ENCODE data around the gene RUSC2. TPM values are rescaled to one million over a fixed set of nuclear protein-coding genes. Genes with fewer than 3 reads are reported as not detected.
A peak's percentile ranks its signal among the peaks of the same experiment; 100 is the strongest.
"Not testable (repeated sequence)": the region's sequence is repeated elsewhere in the genome, so short reads cannot be mapped to it uniquely, and the experiment has no call there.

The RUSC2 gene
- total and polyA plus RNA-seq, 7 donors = 34.4 to 101 (median 53.9) TPM

GRCh38 chr9:35495984-35496383, 6.1 kb downstream of the RUSC2 start:
- TF ChIP-seq, protein P1, sequence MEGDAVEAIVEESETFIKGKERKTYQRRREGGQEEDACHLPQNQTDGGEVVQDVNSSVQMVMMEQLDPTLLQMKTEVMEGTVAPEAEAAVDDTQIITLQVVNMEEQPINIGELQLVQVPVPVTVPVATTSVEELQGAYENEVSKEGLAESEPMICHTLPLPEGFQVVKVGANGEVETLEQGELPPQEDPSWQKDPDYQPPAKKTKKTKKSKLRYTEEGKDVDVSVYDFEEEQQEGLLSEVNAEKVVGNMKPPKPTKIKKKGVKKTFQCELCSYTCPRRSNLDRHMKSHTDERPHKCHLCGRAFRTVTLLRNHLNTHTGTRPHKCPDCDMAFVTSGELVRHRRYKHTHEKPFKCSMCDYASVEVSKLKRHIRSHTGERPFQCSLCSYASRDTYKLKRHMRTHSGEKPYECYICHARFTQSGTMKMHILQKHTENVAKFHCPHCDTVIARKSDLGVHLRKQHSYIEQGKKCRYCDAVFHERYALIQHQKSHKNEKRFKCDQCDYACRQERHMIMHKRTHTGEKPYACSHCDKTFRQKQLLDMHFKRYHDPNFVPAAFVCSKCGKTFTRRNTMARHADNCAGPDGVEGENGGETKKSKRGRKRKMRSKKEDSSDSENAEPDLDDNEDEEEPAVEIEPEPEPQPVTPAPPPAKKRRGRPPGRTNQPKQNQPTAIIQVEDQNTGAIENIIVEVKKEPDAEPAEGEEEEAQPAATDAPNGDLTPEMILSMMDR (IDR thresholded peaks at IDR 0.05) = no peak
- Histone ChIP-seq H3K4me3 (no peak overlapping the region), H3K36me3 (ENCODE audit: insufficient read depth in 1 of 2, low read depth in 1 of 2) (peaks cover 0 to 4% of the 10 kb centered on the region in 2 donors), H3K27ac (peak overlapping the region; percentile 69), H3K4me1 (peaks cover 54% of the 10 kb centered on the region), H3K27me3 (ENCODE audit: insufficient read depth in 3 of 3, low read length in 2 of 3) (no peaks in the 10 kb centered on the region), H3K9me3 (no peaks in the 10 kb centered on the region)
- WGBS, 3 donors = 65 to 74% (median 69%) methylated on average over 10 of the region's 10 CpGs
- DNase-seq (no peak), ATAC-seq (no peak)
- intact Hi-C loops (cut with DNase I) = no loop called here

GRCh38 chr9:35498245-35498644, 8.3 kb downstream of the RUSC2 start:
- H3K36me3 ChIP-seq (ENCODE audit: insufficient read depth in 1 of 2, low read depth in 1 of 2); DNase-seq; intact Hi-C loops (cut with DNase I); H3K9me3 ChIP-seq; H3K27me3 ChIP-seq (ENCODE audit: insufficient read depth in 3 of 3, low read length in 2 of 3); H3K4me3 ChIP-seq: not testable (repeated sequence)
- ATAC-seq = peak; percentile 50 to 82 (median 75)
- Histone ChIP-seq H3K4me1 (peaks cover 49% of the 10 kb centered on the region), H3K27ac (peak overlapping the region; percentile 69)
- 53 to 87% (median 54%) methylated on average over 10 of the region's 10 CpGs for WGBS, 3 donors

DNA sequence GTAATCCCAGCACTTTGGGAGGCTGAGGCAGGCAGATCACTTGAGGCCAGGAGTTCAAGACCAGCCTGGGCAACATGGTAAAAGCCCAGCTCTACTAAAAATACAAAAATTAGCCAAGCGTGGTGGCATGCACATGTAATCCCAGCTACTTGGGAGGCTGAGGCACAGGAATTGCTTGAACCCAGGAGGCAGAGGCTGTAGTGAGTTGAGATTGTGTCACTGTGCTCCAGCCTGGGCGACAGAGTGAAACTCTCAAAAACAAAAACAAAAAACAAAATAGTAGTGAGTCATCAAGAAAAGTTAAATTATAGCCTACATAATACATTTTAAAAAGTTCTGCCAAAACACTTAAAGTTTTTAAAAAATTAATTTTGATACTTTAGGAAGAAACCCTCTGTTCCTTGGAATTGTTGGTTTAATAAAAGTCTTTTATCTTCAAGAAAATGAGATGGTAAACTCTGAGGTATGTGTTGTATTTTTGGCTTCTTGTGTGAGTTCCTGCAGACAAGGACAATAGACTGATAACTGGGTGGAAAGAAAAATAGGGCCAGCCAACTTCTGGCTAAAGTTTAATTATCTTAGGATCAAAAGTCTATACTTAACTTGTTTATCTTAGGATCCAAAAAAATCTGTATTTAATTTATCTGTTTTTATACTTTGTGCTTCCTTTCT, 9.3 kb downstream of the RUSC2 start:
- no peaks in the 10 kb centered on the region for H3K27me3 ChIP-seq (ENCODE audit: insufficient read depth in 3 of 3, low read length in 2 of 3)
- H3K9me3 ChIP-seq = no peaks in the 10 kb centered on the region
- H3K27ac ChIP-seq = peak overlapping the region; percentile 69
- ATAC-seq (no peak), DNase-seq (no peak)
- no peak overlapping the region for H3K4me3 ChIP-seq
- WGBS, 3 donors = 81 to 87% (median 82%) methylated on average over 2 of the region's 2 CpGs
- peaks cover 0 to 4% of the 10 kb centered on the region in 2 donors for H3K36me3 ChIP-seq (ENCODE audit: insufficient read depth in 1 of 2, low read depth in 1 of 2)
- TF ChIP-seq, protein P1 (IDR thresholded peaks at IDR 0.05) = no peak
- intact Hi-C loops (cut with DNase I) = no loop called here
- peaks cover 49% of the 10 kb centered on the region for H3K4me1 ChIP-seq

DNA sequence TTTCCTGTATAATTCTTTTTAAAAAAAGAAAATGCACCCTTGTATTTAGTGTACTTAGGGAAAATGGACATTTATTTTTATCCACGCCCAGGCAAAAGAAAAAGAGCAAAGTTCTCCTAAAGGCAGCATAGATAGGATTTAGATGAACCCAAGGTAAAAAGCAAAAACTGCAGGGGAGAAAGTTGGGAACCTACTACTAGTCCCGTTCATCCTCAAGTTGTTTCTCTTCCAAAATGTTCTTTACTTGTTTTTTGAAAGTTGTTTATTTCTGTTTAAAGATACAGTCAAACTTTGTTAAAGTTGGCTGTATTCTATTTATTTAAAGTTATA, 9.8 kb downstream of the RUSC2 start:
- DNase-seq (no peak), ATAC-seq (no peak)
- intact Hi-C loops (cut with DNase I) = no loop called here
- TF ChIP-seq, protein P1 (IDR thresholded peaks at IDR 0.05) = no peak
- H3K27ac ChIP-seq = peak overlapping the region; percentile 69
- WGBS, 3 donors = 59 to 82% (median 72%) methylated on average over 2 of the region's 2 CpGs
- no peak overlapping the region for H3K4me3 ChIP-seq
- H3K9me3 ChIP-seq = no peaks in the 10 kb centered on the region
- H3K27me3 ChIP-seq (ENCODE audit: insufficient read depth in 3 of 3, low read length in 2 of 3) = no peaks in the 10 kb centered on the region
- peaks cover 0 to 4% of the 10 kb centered on the region in 2 donors for H3K36me3 ChIP-seq (ENCODE audit: insufficient read depth in 1 of 2, low read depth in 1 of 2)
- H3K4me1 ChIP-seq = peaks cover 52% of the 10 kb centered on the region

DNA sequence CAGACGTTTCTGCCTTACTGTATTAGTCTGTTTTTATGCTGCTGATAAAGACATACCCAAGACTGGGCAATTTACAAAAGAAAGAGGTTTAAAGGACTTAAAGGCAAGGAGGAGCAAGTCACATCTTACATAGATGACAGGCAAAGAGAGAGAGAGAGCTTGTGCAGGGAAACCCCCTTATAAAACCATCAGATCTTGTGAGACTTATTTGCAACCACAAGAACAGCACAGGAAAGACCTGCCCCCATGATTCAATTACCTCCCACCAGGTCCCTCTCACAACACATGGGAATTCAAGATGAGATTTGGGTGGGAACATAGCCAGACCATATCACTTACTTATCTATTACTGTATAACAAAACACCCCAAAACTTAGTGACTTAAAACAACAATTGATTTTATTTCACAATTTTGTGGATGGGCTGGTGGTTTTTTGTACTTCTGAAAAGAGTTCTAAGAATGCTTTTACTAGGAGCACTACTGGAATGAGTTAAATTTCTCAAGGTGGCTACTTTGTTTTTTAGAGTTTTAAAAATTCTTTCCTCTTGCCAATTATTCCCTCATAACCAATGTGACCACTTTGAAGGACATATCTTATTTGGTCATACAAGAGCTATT, 10.3 kb downstream of the RUSC2 start:
- Histone ChIP-seq H3K27me3 (ENCODE audit: insufficient read depth in 3 of 3, low read length in 2 of 3) (no peaks in the 10 kb centered on the region), H3K9me3 (no peaks in the 10 kb centered on the region), H3K4me1 (peaks cover 57% of the 10 kb centered on the region), H3K36me3 (ENCODE audit: insufficient read depth in 1 of 2, low read depth in 1 of 2) (peaks cover 0 to 4% of the 10 kb centered on the region in 2 donors), H3K4me3 (no peak overlapping the region), H3K27ac (peak overlapping the region; percentile 69)
- intact Hi-C loops (cut with DNase I) = no loop called here
- TF ChIP-seq, protein P1 (IDR thresholded peaks at IDR 0.05) = no peak
- ATAC-seq = no peak
- no peak for DNase-seq
- 54 to 73% (median 59%) methylated on average over 1 of the region's 1 CpG for WGBS, 3 donors
